HG03095 (cell line): Measurements from ENCODE around the gene N4BP2.
"Not testable (repeated sequence)": the region's sequence is repeated elsewhere in the genome, so short reads cannot be mapped to it uniquely, and the experiment has no call there.

Experiments used
- ATAC-seq: cut with Tn5 transposase; IDR thresholded peaks from one replicate; pipeline ENCODE4 v1.9.1; 2021; ENCODE audit warnings: moderate library complexity; ENCODE audit not compliant: unreplicated experiment

The N4BP2 gene

DNA sequence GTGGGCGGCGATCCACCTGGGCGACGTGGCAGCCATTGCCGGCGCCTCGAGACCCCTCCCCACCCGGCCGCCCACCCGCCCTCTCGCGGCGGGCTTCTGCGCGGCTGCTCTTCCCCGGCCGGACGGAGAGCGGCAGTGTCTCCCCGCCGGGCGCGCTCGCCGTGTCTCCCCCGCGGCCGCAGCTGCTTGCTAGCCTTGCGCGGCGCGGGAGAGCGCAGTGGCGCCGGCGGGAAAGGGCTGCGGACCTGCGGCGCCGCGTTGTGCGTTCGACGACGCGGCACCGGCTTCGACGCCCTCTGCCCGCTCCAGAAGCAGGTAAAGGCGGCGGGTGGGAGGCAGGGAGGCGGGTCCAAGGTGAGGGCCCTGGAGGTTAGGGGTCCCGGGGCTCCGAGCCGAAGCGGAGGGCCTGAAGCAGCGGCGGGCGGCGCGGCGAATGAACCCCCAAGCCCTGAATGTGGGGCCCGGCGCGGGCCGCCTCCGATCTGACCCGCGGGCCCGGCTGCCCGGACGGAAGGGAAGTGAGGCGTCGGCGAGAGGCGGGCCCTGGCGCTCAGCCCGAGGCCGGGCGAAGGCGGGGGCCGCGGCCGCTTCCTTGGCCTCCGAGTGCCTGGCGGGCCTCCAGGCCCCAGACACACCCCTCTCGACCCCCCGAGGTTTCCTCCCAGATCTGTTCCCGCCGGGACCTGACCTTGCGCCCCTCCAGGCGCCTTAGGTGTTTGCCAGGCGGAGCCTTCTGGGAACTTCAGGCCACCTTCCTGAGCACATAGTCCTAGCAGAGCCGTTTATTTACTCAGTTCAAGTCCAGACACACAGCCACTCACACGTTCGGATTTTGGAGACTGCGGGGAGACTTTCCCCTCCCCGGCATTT is at the start of gene N4BP2:
TSS of gene N4BP2 (plus strand) at position 135 of the 870 bp plus-strand sequence. CDS start 40,491 bp downstream, outside the sequence.
- ATAC-seq = peak; percentile 57

DNA sequence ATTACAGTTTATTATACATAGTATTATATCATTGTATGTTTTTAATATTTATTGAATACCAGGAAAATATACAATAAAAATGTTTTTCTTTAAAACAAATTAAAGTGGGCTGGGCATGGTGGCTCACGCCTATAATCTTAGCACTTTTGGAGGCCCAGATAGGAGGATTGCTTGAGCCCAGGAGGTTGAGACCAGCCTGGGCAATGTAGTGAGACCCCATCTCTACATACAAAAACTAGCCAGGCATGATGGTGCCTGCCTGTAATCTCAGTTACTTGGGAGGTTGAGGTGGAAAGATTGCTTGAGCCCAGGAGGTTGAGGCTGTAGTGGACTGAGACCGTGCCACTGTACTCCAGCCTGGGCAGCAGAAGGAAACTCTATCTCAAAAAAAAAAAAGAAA is 40.6 kb upstream of the N4BP2 start:
- no peak for ATAC-seq

DNA sequence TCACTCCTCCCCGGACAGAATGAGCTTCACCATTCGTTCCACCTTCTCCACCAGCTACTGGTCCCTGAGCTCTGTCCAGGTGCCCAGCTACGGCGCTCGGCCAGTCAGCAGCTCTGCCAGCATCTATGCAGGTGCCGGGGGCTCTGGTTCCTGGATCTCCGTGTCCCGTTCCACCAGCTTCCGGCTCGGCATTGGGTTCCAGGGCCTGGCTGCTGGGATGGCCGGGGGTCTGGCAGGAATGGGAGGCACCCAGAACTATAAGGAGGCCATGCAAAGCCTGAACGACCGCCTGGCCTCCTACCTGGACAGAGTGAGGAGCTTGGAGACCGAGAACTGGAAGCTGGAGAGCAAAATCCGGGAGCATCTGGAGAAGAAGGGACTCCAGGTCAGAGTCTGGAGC is 36.4 kb upstream of the N4BP2 start:
- ATAC-seq = no peak

DNA sequence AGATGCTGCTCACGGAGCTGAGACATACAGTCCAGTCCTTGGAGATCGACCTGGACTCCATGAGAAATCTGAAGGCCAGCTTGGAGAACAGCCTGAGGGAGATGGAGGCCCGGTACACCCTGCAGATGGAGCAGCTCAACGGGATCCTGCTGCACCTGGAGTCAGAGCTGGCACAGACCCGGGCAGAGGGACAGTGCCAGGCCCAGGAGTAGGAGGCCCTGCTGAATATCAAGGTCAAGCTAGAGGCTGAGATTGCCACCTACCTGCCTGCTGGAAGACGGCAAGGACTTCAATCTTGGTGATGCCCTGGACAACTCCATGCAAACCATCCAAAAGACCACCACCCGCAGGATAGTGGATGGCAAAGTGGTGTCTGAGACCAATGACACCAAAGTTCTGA is 35.5 kb upstream of the N4BP2 start:
- not testable (repeated sequence) for ATAC-seq

DNA sequence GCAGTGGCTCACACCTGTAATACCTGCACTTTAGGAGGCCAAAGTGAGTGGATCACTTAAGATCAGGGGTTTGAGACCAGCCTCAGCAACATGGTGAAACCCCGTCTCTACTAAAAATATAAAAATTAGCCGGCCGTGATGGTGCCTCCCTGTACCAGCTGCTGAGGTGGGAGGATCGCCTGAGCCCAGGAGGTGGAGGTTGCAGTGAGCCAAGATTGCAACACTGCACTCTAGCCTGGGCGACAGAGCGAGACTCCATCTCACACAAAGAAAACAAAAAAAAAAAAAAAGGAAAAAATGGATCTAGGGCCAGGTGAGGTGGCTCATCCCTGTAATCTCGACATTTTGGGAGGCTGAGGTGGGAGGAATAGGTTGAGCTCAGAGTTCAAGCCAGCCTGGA is 32.6 kb upstream of the N4BP2 start:
- ATAC-seq = not testable (repeated sequence)

DNA sequence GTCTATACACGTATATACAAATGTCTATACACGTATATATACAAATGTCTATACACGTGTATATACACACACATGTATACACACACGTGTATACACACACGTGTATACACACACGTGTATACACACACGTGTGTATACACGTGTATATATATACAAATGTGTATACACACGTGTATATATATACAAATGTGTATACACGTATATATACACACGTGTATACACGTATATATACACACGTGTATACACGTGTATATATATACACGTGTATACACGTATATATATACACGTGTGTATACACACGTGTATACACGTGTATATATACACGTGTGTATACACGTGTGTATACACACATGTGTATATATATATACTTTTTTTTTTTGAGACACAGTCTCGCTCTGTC is 23.9 kb upstream of the N4BP2 start:
- ATAC-seq = no peak

DNA sequence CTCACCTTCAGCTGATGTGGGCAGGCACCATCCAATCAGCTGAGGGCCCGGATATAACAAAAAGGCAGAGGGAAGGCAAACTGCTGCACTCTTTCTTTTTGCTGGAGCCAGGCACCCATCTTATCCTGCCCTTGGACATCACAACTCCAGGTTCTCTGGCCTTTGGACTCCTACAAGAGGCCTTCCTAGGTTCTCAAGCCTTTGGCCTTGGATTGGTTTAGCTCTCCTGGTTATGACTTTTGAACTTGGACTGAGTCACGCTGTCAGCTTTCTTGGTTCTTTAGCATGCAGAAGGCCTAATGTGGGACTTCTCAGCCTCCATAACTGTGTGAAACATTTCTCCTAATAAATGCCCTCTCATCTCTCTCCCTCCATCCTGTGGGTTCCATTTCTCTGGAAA is 23.0 kb upstream of the N4BP2 start:
- ATAC-seq = no peak

DNA sequence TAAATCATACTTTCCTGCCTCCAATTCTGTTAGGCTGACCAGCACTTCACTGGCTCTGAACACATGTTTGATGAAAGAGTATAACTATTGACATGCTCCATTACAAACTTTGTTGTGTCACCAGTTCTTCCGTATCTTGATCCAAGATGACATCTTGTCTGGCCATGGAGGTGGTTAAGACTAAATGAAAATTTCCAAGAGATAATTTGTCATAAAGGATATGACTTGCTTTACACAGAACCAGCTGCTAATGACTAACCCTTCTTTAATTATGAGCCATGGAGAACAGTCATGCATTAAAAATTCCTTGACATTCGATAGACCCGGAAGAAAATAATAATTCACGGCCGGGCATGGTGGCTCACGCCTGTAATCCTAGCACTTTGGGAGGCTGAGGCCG is 17.7 kb upstream of the N4BP2 start:
- ATAC-seq = no peak

DNA sequence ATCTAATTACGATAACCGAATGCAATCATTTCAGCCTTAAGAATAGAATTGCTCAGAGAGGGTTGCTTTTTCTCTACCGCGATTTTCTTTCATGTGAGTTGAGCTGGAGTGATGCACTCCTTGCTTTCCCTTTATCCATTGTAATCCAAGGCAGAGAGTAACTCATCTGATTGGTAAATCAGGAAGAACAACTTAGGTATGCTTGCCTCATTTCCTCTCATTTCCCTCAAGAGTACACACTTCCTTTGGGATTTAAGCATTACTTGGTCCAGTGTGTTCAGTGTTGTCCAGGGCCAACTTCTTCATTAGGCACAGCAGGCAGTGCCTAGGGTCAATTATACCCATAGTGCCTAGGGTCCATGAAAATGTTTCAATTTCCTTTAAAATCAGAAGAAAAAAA is 15.7 kb upstream of the N4BP2 start:
- no peak for ATAC-seq

DNA sequence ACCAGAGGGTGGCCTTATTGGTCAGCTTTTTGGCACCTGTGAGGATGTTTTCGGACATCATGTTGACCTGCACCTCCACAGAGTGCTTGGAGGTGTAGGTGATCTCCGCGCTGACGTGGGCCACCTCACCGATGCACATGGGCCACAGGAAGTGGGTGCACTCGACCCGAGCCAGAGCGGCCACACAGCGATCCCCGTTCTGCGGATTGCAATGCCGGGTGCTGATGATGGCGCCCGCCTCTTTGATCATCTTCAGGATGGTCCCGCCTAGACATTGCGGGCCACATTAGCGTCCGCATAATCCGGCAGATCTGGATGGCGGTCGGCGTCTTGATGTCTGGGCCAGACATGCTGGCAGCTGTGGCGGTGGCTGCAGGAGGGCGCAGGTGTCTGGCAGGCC is 12.9 kb upstream of the N4BP2 start:
- no peak for ATAC-seq

DNA sequence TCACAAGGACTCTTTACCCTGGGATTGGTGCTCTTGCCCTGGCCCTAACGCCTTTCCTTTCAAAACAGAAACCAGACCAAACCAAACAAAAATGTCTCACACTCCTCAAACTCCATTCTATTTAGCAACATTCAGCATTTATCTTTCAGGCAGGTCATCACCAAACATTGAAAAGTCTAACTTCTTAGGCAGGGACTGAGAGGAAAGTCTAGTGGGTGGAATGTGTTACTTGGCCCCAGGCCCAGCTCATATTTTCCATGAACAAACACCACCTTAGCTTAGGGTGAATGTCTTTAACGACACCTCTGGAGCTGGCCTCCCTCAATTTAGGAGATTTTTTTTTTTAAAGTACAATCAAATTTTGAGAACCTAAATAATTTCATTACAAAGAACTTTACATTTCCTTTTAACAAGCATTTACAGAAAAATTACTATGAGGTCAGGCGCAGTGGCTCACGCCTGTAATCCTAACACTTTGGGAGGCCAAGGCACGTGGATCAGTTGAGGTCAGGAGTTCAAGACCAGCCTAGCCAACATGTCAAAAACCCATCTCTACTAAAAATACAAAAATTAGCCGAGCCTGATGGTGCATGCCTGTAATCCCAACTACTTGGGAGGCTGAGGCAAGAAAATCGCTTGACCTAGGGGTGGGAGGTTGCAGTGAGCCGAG is 10.2 kb upstream of the N4BP2 start:
- ATAC-seq = no peak

DNA sequence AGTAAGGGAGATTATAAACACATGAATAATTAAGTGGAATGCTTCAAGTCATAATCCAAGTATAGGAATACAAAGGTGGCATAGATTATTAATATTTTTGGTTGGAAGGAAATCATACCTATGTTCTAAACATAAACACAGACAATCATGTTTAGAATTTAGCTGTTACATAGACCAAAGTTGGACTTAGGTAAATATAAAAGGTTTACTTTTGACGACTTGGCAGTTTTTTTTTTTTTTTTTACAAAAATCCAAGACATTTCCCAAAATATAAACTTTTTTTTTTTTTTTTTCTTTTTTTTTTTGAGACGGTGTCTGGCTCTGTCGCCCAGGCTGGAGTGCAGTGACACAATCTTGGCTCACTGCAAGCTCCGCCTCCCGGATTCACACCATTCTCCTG is 3.5 kb upstream of the N4BP2 start:
- ATAC-seq = no peak

DNA sequence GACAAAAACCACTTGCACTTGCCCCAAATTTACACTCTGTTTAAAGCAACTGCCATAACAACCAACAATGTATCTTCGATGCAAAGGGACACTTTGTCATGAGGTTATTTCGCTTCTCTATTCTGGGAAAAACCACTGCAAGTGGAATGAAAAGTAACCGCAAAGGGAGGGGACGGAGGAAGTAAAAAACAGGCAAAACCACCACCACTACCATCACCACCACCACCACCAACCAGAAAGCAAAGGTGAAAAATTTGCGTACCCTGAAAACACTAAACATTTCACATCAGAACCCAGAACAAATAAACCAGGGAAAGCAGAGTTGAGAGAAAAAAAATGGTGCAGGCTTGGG is 1.2 kb upstream of the N4BP2 start:
- ATAC-seq = no peak

DNA sequence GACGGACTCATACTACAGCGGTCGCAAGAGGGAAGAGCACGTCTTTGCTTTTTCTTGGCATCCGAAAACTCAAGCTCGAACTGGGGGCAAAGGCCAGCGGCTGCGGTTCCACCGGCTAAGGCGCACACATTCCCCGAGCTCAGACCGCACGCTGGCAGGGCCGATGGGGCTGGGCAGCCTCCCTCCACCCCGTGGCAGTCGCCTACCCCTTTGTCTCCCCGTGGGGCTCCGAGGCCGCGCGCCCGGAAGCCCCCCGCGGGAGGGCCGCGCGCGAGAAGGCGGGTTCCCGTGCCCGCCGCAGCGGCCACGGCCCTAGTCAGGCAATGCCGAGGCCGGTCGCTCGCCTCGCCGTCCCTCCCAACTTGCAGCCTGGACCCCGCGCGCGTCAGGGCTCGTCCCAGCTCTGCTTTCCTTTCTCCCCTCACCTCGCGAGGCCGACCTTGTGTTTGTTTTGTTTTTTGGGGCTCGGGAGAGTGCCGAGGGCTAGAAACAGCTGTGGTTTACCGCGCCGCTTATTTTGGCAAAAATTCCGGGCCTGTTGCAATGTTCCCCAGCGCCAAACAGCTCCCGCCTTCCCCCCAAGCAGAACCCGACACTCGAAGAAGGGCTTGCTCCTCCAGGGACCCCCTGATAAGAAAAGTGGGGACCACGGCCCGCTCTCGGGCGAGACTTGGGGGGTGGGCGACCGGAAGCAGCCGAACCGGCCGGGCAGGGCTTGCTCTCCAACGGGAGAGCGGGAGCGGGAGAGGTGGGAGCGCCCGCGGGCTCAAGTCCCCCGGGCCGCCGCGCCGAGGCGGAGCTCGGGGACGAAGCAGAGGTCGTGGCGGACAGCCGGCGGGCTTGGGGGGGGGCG is 561 bp upstream of the N4BP2 start:
- ATAC-seq = peak; percentile 1

DNA sequence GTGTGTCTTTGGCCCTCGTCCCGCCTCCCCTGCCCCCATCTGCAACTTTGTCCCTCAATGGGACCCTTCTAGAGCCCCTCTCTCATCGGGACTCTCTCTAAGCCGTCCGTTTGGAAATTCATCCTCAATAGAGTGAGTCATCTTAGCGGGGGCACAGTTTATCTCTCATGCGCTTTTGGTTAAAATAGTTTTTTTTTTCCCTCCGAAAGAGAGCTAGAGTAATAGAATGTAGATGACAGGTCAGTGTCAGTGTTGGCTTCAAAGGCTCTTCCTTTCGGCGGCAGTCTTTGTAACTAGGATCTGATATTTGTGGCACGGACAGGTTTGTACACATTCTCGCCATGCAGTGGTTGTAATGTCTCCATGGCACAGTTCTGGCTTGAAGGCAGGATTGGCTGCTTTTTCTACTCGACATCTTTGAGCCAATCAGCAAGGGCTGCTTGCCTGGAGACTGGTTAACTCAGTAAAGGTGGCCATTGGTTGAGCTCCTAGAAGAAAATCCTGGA is 989 bp downstream of the N4BP2 start:
- ATAC-seq = peak; percentile 71

DNA sequence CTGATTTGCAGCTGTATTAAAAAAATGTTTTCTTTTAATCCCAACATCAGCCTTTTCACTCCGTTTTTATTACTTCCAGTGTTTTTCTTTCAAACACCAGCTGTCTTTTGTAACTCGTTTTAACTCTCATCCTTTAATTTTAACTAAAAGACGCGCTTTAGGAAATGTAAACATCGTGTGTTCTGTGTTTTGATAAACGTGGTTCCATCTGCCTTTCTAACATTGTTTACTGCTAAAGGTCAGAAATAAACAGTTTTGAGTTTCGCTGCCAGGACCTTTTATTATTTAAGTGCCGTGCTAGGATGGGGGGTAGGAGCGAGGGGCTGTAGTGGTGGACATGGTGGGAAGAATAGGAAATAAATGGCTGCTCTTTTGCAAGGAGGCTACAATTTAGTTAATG is 1.5 kb downstream of the N4BP2 start:
- ATAC-seq = no peak

DNA sequence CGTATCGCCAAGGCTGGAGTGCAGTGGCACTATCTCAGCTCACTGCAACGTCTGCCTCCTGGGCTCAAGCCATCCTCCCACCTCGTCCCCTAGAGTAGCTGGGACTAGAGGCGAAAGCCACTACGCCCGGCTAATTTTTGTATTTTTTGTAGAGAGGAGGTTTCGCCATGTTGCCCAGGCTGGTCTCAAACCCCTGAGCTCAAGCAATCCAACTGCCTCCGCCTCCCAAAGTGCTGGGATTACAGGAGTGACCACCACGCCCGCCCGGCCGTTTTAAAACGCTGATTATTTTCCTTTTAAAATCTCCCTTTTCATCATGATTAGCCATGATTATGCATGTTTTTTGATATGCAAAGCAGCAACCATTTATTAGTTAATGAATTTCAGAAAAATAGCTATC is 2.2 kb downstream of the N4BP2 start:
- ATAC-seq = no peak

DNA sequence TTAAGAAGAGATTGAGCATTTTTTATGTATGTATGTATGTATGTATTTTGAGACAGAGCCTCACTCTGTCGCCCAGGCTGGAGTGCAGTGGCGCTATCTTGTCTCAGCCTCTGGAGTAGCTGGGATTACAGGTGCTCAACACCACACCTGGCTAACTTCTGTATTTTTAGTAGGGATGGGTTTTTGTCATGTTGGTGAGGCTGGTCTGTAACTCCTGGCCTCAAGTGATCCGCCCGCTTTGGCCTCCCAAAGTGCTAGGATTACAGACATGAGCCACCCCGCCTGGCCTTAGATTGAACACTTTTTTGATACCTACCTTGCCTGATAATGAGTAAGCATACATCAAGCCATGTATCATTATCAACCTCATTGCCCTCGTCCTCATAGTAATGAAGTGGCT is 2.7 kb downstream of the N4BP2 start:
- no peak for ATAC-seq

DNA sequence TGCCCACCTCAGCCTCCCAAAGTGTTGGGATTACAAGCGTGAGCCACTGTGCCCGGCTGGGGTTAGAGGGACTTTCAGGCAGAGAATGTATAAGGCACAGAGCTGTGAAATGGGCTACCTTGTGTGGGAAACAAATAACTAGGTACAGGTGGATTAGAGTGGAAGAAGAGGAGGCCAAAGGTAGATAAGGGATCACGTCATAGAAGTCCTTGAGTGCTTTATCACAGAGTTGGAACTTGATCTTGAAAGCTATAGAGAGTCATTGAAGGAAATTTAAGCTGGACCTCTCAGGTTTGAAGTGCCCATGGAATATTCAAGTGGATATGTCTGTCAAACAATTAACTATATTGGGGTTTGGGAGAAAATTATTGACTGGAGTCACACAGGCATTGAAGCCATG is 8.4 kb downstream of the N4BP2 start:
- ATAC-seq = no peak

DNA sequence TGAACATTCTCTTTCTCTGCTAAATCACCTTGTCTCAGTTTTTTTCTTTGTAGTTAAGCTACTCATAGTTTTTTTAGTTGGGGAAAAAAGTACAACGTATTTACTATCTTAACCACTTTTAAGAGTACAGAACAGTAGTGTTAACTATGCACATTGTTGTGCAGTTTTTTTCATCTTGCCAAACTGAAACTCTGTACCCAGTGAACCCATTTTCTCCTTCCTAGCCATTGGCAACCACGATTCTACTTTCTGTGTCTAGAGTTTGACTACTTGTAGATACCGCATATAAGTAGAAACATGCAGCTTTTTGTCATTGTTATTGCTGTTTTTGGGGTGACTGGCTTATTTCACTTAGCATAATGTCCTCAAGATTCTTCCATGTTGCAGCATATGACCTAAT is 10.0 kb downstream of the N4BP2 start:
- no peak for ATAC-seq

DNA sequence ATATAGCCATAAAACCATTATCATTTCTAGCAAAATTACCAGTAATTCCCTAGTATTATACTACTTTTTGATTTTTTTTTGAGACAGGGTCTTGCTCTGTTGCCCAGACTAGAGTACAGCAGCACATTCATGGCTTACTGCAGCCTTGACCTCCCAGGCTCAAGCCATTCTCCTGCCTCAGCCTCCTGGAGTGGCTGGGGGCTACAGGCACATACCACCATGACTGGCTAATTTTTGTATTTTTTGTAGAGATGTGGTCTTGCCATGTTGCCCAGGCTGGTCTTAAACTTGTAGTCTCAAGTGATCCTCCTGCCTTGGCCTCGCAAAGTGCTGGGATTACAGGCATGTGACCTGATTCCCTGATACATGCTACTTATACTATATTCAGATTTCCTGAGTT is 13.7 kb downstream of the N4BP2 start:
- ATAC-seq = no peak
